ENCODE measurements around the gene CDV3.
"Not testable (repeated sequence)": the region's sequence is repeated elsewhere in the genome, so short reads cannot be mapped to it uniquely, and the experiment has no call there.

Gene CDV3

GRCh38 chr3:133548090-133548489, 25.4 kb upstream of the CDV3 start:
- ATAC-seq = no peak
- H3K9me3 Mint-ChIP-seq = peaks cover 2% of the 10 kb centered on the region
- H3K4me3 Mint-ChIP-seq = no peak overlapping the region
- no peak overlapping the region for H3K27ac Mint-ChIP-seq
- peaks cover 12% of the 10 kb centered on the region for H3K4me1 Mint-ChIP-seq
- no peaks in the 10 kb centered on the region for H3K27me3 Mint-ChIP-seq
- peaks cover 6% of the 10 kb centered on the region for H3K36me3 Mint-ChIP-seq

- ATAC-seq = no peak
- peaks cover 12% of the 10 kb centered on the region for H3K4me1 Mint-ChIP-seq
- H3K36me3 Mint-ChIP-seq = peaks cover 6% of the 10 kb centered on the region
- no peak overlapping the region for H3K4me3 Mint-ChIP-seq
- no peaks in the 10 kb centered on the region for H3K27me3 Mint-ChIP-seq
- H3K27ac Mint-ChIP-seq = no peak overlapping the region
- H3K9me3 Mint-ChIP-seq = peaks cover 2% of the 10 kb centered on the region
Measured at GRCh38 chr3:133549565-133549964, 23.9 kb upstream of the CDV3 start.

- H3K27ac Mint-ChIP-seq, H3K27me3 Mint-ChIP-seq, H3K36me3 Mint-ChIP-seq, ATAC-seq, H3K9me3 Mint-ChIP-seq, H3K4me3 Mint-ChIP-seq: not testable (repeated sequence)
- peaks cover 18% of the 10 kb centered on the region for H3K4me1 Mint-ChIP-seq
Measured at GRCh38 chr3:133551589-133551988, 21.9 kb upstream of the CDV3 start.

- Mint-ChIP-seq H3K27me3 (no peaks in the 10 kb centered on the region), H3K4me1 (no peaks in the 10 kb centered on the region), H3K9me3 (peaks cover 3% of the 10 kb centered on the region), H3K4me3 (no peak overlapping the region), H3K27ac (no peak overlapping the region), H3K36me3 (no peaks in the 10 kb centered on the region)
- peak; percentile 48 for ATAC-seq
Measured at GRCh38 chr3:133561679-133562078, 11.8 kb upstream of the CDV3 start.

GRCh38 chr3:133562376-133562775, 11.1 kb upstream of the CDV3 start:
- Mint-ChIP-seq H3K36me3 (no peaks in the 10 kb centered on the region), H3K27me3 (no peaks in the 10 kb centered on the region), H3K27ac (peak overlapping the region; percentile 35), H3K9me3 (peaks cover 3% of the 10 kb centered on the region), H3K4me1 (peaks cover 7% of the 10 kb centered on the region), H3K4me3 (no peak overlapping the region)
- no peak for ATAC-seq

- Mint-ChIP-seq H3K36me3 (no peaks in the 10 kb centered on the region), H3K4me3 (no peak overlapping the region), H3K27ac (peak overlapping the region; percentile 2), H3K4me1 (peaks cover 15% of the 10 kb centered on the region), H3K9me3 (peaks cover 3% of the 10 kb centered on the region), H3K27me3 (no peaks in the 10 kb centered on the region)
- ATAC-seq = no peak
Measured at GRCh38 chr3:133563186-133563591, 10.3 kb upstream of the CDV3 start.

- ATAC-seq = no peak
- H3K4me3 Mint-ChIP-seq = no peak overlapping the region
- peak overlapping the region; percentile 2 for H3K27ac Mint-ChIP-seq
- no peaks in the 10 kb centered on the region for H3K36me3 Mint-ChIP-seq
- H3K9me3 Mint-ChIP-seq = peaks cover under 1% of the 10 kb centered on the region
- H3K27me3 Mint-ChIP-seq = no peaks in the 10 kb centered on the region
- peaks cover 19% of the 10 kb centered on the region for H3K4me1 Mint-ChIP-seq
Measured at GRCh38 chr3:133563816-133564215, 9.7 kb upstream of the CDV3 start.

- no peak overlapping the region for H3K4me3 Mint-ChIP-seq
- H3K9me3 Mint-ChIP-seq = no peaks in the 10 kb centered on the region
- H3K27ac Mint-ChIP-seq = peak overlapping the region; percentile 18
- H3K36me3 Mint-ChIP-seq = no peaks in the 10 kb centered on the region
- no peak for ATAC-seq
- no peaks in the 10 kb centered on the region for H3K27me3 Mint-ChIP-seq
- peaks cover 54% of the 10 kb centered on the region for H3K4me1 Mint-ChIP-seq
Measured at GRCh38 chr3:133568294-133569014, 5.0 kb upstream of the CDV3 start.

- H3K4me1 Mint-ChIP-seq = peaks cover 62% of the 10 kb centered on the region
- H3K27me3 Mint-ChIP-seq = no peaks in the 10 kb centered on the region
- peaks cover 4% of the 10 kb centered on the region for H3K36me3 Mint-ChIP-seq
- ATAC-seq = no peak
- H3K27ac Mint-ChIP-seq = peak overlapping the region; percentile 18
- no peaks in the 10 kb centered on the region for H3K9me3 Mint-ChIP-seq
- H3K4me3 Mint-ChIP-seq = no peak overlapping the region
Measured at GRCh38 chr3:133570139-133570936, 3.1 kb upstream of the CDV3 start.

GRCh38 chr3:133570937-133571320, 2.6 kb upstream of the CDV3 start:
- Mint-ChIP-seq H3K36me3 (peaks cover 8% of the 10 kb centered on the region), H3K27me3 (no peaks in the 10 kb centered on the region), H3K4me1 (peaks cover 67% of the 10 kb centered on the region), H3K4me3 (no peak overlapping the region), H3K27ac (peak overlapping the region; percentile 99), H3K9me3 (no peaks in the 10 kb centered on the region)
- ATAC-seq = no peak

- H3K4me3 Mint-ChIP-seq = peak overlapping the region; percentile 84
- peak; percentile 37 for ATAC-seq
- H3K4me1 Mint-ChIP-seq = peaks cover 74% of the 10 kb centered on the region
- no peaks in the 10 kb centered on the region for H3K27me3 Mint-ChIP-seq
- no peaks in the 10 kb centered on the region for H3K9me3 Mint-ChIP-seq
- peaks cover 20% of the 10 kb centered on the region for H3K36me3 Mint-ChIP-seq
- H3K27ac Mint-ChIP-seq = peak overlapping the region; percentile 99
Measured at GRCh38 chr3:133572158-133573053, 1.1 kb upstream of the CDV3 start.

- Mint-ChIP-seq H3K9me3 (no peaks in the 10 kb centered on the region), H3K27me3 (no peaks in the 10 kb centered on the region), H3K4me3 (peak overlapping the region; percentile 84), H3K36me3 (peaks cover 28% of the 10 kb centered on the region), H3K27ac (peak overlapping the region; percentile 99), H3K4me1 (peaks cover 74% of the 10 kb centered on the region)
- ATAC-seq = peak; percentile 93
Measured at GRCh38 chr3:133573054-133573628, 345 bp upstream of the CDV3 start.

GRCh38 chr3:133574260-133574881, 885 bp downstream of the CDV3 start:
- H3K27me3 Mint-ChIP-seq = no peaks in the 10 kb centered on the region
- no peaks in the 10 kb centered on the region for H3K9me3 Mint-ChIP-seq
- H3K4me3 Mint-ChIP-seq = peak overlapping the region; percentile 90
- peak overlapping the region; percentile 99 for H3K27ac Mint-ChIP-seq
- H3K36me3 Mint-ChIP-seq = peaks cover 28% of the 10 kb centered on the region
- H3K4me1 Mint-ChIP-seq = peaks cover 76% of the 10 kb centered on the region
- peak; percentile 61 for ATAC-seq

- Mint-ChIP-seq H3K36me3 (peaks cover 28% of the 10 kb centered on the region), H3K27me3 (no peaks in the 10 kb centered on the region), H3K9me3 (no peaks in the 10 kb centered on the region), H3K27ac (peak overlapping the region; percentile 99), H3K4me3 (peak overlapping the region; percentile 90), H3K4me1 (peaks cover 70% of the 10 kb centered on the region)
- no peak for ATAC-seq
Measured at GRCh38 chr3:133575086-133575485, 1.6 kb downstream of the CDV3 start.
